K562 (cell line): ENCODE measurements around the gene ADNP. TPM values are rescaled to one million over a fixed set of nuclear protein-coding genes. Genes with fewer than 3 reads are reported as not detected.

Experiments used
- ATF7 ChIP-seq: fragments of 450-650 bp; IDR thresholded peaks from 2 replicates; pipeline ENCODE4 v1.7.1; 2014; ENCODE audit warnings: mild to moderate bottlenecking, moderate library complexity
- BRD4 ChIP-seq: fragments of 200-600 bp; sonication (generic); IDR thresholded peaks from 2 replicates; pipeline ENCODE4 v1.6.1; 2017; ENCODE audit warnings: inconsistent platforms
- ELF2 ChIP-seq: fragments of 250-450 bp; sonication (Bioruptor Pico); IDR thresholded peaks from 2 replicates; pipeline ENCODE4 v1.5.0; 2021; ENCODE audit warnings: mild to moderate bottlenecking
- GATAD2A ChIP-seq: fragments of 450-650 bp; IDR thresholded peaks from 2 replicates; pipeline ENCODE4 v1.6.1; 2017
- HNRNPH1 ChIP-seq: fragments of 200-400 bp; formaldehyde crosslinking; optimal IDR thresholded peaks from 2 replicates; pipeline ENCODE3; 2017; ENCODE audit warnings: low read depth, mild to moderate bottlenecking, low read length, moderate library complexity
- KDM4B ChIP-seq, 2 experiments: fragments of 450-650 bp in 1 of 2; sonication (generic) in 1 of 2; IDR thresholded peaks; 2 replicates each; pipeline ENCODE4 v1.6.1; 2016 to 2017; ENCODE audit warnings: borderline replicate concordance in 2 of 2, antibody characterized with exemption in 1 of 2, low read depth in 1 of 2, mild to moderate bottlenecking in 1 of 2
- NONO ChIP-seq, 2 experiments: fragments of 200-400 bp in 1 of 2; fragments of 450-650 bp in 1 of 2; formaldehyde crosslinking in 1 of 2; IDR thresholded peaks; 2 replicates each; pipeline ENCODE4 v1.6.1; 2017; ENCODE audit warnings: low read depth in 2 of 2, mild to moderate bottlenecking in 2 of 2, moderate library complexity in 2 of 2, low read length in 1 of 2
- RBFOX2 ChIP-seq: fragments of 200-400 bp; formaldehyde crosslinking; IDR thresholded peaks from 2 replicates; pipeline ENCODE4 v1.6.1; 2017; ENCODE audit warnings: low read depth, mild to moderate bottlenecking, low read length, moderate library complexity
- RFX7 ChIP-seq: fragments of 250-450 bp; sonication (Bioruptor Pico); IDR thresholded peaks from 2 replicates; pipeline ENCODE4 v1.5.1; 2021; ENCODE audit warnings: mild to moderate bottlenecking
- SREBF2 ChIP-seq: sonication (generic); formaldehyde crosslinking; IDR thresholded peaks from 2 replicates; pipeline ENCODE4 v1.4.0; 2020; ENCODE audit warnings: mild to moderate bottlenecking, missing genetic modification reagents
- XRCC4 ChIP-seq: IDR thresholded peaks from one replicate; pipeline ENCODE4 v1.6.1; 2011; ENCODE audit not compliant: insufficient read depth, insufficient read length; ENCODE audit errors: extremely low read depth
- ZFP36 ChIP-seq: fragments of 150-350 bp; IDR thresholded peaks from 2 replicates; pipeline ENCODE4 v1.6.1; 2018; ENCODE audit warnings: low read length, low read depth; ENCODE audit not compliant: partially characterized antibody
- ZNF436 ChIP-seq: fragments of 250-450, 450-650 bp; sonication (Bioruptor Pico); formaldehyde crosslinking; IDR thresholded peaks from 2 replicates; pipeline ENCODE4 v1.7.0; 2020; ENCODE audit warnings: mild to moderate bottlenecking
- ZNF699 ChIP-seq: fragments of 250-450 bp; sonication (Bioruptor Pico); IDR thresholded peaks from 2 replicates; pipeline ENCODE4 v1.8.0; 2021; ENCODE audit warnings: mild to moderate bottlenecking, moderate library complexity; ENCODE audit not compliant: insufficient replicate concordance
- polyA plus RNA-seq, 8 experiments: library from polyadenylated mRNA; depleted of rRNA in 4 of 8; stranded (reverse) in 5 of 8; unstranded in 3 of 8; fragments of >200 nt; fragmentation: Nextera tagmentation in 2 of 8; fragmentation: Illumina TruSeq in 1 of 8; extraction: Ambion mirVana in 2 of 8; extraction: Trizol in 1 of 8; gene quantifications; 2 replicates each; pipeline versions ENCODE4 v1.2.1 to v1.2.3, GENCODE V29; 2011 to 2014; ENCODE audit warnings: inconsistent platforms in 1 of 8, missing spikeins in 1 of 8
- total RNA-seq, 7 experiments: library from RNA; depleted of rRNA in 6 of 7; stranded (reverse); fragments of >200 nt in 6 of 7; fragmentation: Illumina TruSeq in 2 of 7; extraction: Trizol in 2 of 7; gene quantifications; 2 replicates each; pipeline versions ENCODE4 v1.2.1 to v1.2.3, GENCODE V29; 2011 to 2021; ENCODE audit warnings: low replicate concordance in 1 of 7
- TF ChIP-seq, protein P1 (sequence below): sonication (generic); formaldehyde crosslinking; IDR thresholded peaks from 2 replicates; pipeline ENCODE4 v1.8.0; 2023; ENCODE audit warnings: mild to moderate bottlenecking, missing genetic modification reagents
- TF ChIP-seq, protein P2 (sequence below): fragments of 450-650 bp; IDR thresholded peaks from 2 replicates; pipeline ENCODE4 v1.6.1; 2016
- TF ChIP-seq, protein P3 (sequence below): IDR thresholded peaks from 2 replicates; pipeline ENCODE4 v1.6.1; 2011; ENCODE audit warnings: borderline replicate concordance, low read depth, mild to moderate bottlenecking, moderate library complexity, low read length; ENCODE audit not compliant: insufficient read depth, poor library complexity, severe bottlenecking
- TF ChIP-seq, protein P4 (sequence below): fragments of 250-450 bp; sonication (Bioruptor Pico); IDR thresholded peaks from 2 replicates; pipeline ENCODE4 v1.8.0; 2022; ENCODE audit warnings: inconsistent platforms
- TF ChIP-seq, protein P5 (sequence below): IDR thresholded peaks from 3 replicates; pipeline ENCODE4 v1.6.1; 2011; ENCODE audit warnings: borderline replicate concordance, mild to moderate bottlenecking; ENCODE audit not compliant: insufficient read length, insufficient read depth

ADNP gene
- total and polyA plus RNA-seq, 9 of the 15 experiments (the other 6 are each of a cell fraction or from before 2014, with no cell fraction given): 17.8 to 59.9 (median 25.3) TPM

DNA sequence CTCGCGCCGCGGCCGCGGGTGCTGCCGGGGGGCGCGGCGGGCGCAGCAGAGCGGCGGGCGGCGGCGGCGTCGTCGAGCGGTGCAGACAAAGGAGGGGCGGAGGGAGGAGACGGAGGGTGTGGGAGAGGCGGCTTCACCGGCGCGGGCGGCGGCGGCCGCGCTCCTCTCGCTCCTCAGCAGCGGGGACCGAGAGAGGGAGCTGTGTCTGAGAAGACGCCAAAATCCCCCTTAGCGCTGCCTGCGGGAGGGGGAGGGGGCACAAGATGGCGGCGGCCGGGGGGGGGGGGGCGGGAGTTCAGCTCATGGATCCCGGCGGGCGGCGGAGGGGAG lies 296 bp downstream of the ADNP start (continued):
- TF ChIP-seq, protein P1, sequence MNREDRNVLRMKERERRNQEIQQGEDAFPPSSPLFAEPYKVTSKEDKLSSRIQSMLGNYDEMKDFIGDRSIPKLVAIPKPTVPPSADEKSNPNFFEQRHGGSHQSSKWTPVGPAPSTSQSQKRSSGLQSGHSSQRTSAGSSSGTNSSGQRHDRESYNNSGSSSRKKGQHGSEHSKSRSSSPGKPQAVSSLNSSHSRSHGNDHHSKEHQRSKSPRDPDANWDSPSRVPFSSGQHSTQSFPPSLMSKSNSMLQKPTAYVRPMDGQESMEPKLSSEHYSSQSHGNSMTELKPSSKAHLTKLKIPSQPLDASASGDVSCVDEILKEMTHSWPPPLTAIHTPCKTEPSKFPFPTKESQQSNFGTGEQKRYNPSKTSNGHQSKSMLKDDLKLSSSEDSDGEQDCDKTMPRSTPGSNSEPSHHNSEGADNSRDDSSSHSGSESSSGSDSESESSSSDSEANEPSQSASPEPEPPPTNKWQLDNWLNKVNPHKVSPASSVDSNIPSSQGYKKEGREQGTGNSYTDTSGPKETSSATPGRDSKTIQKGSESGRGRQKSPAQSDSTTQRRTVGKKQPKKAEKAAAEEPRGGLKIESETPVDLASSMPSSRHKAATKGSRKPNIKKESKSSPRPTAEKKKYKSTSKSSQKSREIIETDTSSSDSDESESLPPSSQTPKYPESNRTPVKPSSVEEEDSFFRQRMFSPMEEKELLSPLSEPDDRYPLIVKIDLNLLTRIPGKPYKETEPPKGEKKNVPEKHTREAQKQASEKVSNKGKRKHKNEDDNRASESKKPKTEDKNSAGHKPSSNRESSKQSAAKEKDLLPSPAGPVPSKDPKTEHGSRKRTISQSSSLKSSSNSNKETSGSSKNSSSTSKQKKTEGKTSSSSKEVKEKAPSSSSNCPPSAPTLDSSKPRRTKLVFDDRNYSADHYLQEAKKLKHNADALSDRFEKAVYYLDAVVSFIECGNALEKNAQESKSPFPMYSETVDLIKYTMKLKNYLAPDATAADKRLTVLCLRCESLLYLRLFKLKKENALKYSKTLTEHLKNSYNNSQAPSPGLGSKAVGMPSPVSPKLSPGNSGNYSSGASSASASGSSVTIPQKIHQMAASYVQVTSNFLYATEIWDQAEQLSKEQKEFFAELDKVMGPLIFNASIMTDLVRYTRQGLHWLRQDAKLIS: no peak
- TF ChIP-seq BRD4 (no peak), GATAD2A (no peak), KDM4B (IDR thresholded peaks at IDR 0.05; ENCODE audit: borderline replicate concordance in 2 of 2, low read depth in 1 of 2) (0 out of 4 replicates have a peak, but pooled peaks of 1 of the 2 experiments have one; percentile 11), RFX7 (no peak), XRCC4 (no peak), ATF7 (no peak), ZFP36 (no peak), ZNF436 (CRISPR knock-in tag) (no peak), SREBF2 (CRISPR knock-in tag) (no peak), ELF2 (CRISPR knock-in tag) (no peak), RBFOX2 (peak; percentile 55), NONO (IDR thresholded peaks at IDR 0.05; ENCODE audit: low read depth in 2 of 2, low read length in 1 of 2) (no peak), ZNF699 (CRISPR knock-in tag) (no peak), HNRNPH1 (no peak)
- TF ChIP-seq, protein P2, sequence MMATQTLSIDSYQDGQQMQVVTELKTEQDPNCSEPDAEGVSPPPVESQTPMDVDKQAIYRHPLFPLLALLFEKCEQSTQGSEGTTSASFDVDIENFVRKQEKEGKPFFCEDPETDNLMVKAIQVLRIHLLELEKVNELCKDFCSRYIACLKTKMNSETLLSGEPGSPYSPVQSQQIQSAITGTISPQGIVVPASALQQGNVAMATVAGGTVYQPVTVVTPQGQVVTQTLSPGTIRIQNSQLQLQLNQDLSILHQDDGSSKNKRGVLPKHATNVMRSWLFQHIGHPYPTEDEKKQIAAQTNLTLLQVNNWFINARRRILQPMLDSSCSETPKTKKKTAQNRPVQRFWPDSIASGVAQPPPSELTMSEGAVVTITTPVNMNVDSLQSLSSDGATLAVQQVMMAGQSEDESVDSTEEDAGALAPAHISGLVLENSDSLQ: no peak
- TF ChIP-seq, protein P3, sequence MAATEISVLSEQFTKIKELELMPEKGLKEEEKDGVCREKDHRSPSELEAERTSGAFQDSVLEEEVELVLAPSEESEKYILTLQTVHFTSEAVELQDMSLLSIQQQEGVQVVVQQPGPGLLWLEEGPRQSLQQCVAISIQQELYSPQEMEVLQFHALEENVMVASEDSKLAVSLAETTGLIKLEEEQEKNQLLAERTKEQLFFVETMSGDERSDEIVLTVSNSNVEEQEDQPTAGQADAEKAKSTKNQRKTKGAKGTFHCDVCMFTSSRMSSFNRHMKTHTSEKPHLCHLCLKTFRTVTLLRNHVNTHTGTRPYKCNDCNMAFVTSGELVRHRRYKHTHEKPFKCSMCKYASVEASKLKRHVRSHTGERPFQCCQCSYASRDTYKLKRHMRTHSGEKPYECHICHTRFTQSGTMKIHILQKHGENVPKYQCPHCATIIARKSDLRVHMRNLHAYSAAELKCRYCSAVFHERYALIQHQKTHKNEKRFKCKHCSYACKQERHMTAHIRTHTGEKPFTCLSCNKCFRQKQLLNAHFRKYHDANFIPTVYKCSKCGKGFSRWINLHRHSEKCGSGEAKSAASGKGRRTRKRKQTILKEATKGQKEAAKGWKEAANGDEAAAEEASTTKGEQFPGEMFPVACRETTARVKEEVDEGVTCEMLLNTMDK: peak; percentile 55
- TF ChIP-seq, protein P4, sequence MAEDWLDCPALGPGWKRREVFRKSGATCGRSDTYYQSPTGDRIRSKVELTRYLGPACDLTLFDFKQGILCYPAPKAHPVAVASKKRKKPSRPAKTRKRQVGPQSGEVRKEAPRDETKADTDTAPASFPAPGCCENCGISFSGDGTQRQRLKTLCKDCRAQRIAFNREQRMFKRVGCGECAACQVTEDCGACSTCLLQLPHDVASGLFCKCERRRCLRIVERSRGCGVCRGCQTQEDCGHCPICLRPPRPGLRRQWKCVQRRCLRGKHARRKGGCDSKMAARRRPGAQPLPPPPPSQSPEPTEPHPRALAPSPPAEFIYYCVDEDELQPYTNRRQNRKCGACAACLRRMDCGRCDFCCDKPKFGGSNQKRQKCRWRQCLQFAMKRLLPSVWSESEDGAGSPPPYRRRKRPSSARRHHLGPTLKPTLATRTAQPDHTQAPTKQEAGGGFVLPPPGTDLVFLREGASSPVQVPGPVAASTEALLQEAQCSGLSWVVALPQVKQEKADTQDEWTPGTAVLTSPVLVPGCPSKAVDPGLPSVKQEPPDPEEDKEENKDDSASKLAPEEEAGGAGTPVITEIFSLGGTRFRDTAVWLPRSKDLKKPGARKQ (CRISPR knock-in tag): no peak
- TF ChIP-seq, protein P5, sequence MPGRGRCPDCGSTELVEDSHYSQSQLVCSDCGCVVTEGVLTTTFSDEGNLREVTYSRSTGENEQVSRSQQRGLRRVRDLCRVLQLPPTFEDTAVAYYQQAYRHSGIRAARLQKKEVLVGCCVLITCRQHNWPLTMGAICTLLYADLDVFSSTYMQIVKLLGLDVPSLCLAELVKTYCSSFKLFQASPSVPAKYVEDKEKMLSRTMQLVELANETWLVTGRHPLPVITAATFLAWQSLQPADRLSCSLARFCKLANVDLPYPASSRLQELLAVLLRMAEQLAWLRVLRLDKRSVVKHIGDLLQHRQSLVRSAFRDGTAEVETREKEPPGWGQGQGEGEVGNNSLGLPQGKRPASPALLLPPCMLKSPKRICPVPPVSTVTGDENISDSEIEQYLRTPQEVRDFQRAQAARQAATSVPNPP: no peak
